ENCODE measurements around the gene MTMR12.

DNA sequence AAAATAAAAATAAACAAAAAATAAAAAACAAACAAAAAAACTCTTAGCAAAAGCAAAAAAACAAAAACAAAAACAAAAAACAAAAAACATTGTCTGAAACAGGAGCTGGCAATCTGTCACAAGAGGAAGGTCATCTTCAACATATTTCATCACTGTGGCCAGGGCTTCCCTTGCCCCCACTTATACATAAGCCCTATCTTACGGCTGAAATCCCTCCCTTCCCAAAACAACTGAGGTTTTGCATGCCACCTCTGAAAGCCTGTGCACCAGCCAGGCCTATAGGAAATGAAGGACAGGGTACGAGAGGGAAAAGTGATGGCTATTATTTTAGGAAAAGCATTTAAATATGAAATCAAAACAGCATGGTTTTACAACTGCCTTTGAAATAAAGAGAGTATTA is 10.8 kb downstream of the MTMR12 start:
- TF ChIP-seq RAD21 (IDR thresholded peaks at IDR 0.05; ENCODE audit: low read depth): no peak
- TF ChIP-seq TCF12 (IDR thresholded peaks at IDR 0.05; ENCODE audit: low read depth): no peak
- TF ChIP-seq, protein P1, sequence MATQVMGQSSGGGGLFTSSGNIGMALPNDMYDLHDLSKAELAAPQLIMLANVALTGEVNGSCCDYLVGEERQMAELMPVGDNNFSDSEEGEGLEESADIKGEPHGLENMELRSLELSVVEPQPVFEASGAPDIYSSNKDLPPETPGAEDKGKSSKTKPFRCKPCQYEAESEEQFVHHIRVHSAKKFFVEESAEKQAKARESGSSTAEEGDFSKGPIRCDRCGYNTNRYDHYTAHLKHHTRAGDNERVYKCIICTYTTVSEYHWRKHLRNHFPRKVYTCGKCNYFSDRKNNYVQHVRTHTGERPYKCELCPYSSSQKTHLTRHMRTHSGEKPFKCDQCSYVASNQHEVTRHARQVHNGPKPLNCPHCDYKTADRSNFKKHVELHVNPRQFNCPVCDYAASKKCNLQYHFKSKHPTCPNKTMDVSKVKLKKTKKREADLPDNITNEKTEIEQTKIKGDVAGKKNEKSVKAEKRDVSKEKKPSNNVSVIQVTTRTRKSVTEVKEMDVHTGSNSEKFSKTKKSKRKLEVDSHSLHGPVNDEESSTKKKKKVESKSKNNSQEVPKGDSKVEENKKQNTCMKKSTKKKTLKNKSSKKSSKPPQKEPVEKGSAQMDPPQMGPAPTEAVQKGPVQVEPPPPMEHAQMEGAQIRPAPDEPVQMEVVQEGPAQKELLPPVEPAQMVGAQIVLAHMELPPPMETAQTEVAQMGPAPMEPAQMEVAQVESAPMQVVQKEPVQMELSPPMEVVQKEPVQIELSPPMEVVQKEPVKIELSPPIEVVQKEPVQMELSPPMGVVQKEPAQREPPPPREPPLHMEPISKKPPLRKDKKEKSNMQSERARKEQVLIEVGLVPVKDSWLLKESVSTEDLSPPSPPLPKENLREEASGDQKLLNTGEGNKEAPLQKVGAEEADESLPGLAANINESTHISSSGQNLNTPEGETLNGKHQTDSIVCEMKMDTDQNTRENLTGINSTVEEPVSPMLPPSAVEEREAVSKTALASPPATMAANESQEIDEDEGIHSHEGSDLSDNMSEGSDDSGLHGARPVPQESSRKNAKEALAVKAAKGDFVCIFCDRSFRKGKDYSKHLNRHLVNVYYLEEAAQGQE (IDR thresholded peaks at IDR 0.05; ENCODE audit: low read depth): no peak
- TF ChIP-seq YY1 (IDR thresholded peaks at IDR 0.05; ENCODE audit: low read depth): no peak
- TF ChIP-seq CREB1 (IDR thresholded peaks at IDR 0.05; ENCODE audit: low read depth): no peak
- no peak for TF ChIP-seq EGR1 (IDR thresholded peaks at IDR 0.05)

Data from Ishikawa (cell line).